H1 (cell line): ENCODE results near the gene KLF7. TPM values are rescaled to one million over a fixed set of nuclear protein-coding genes. Genes with fewer than 3 reads are reported as not detected.

Source experiments
- CTCF ChIA-PET: fragments of 300-600 bp; sonication (Branson Sonifier 250); formaldehyde crosslinking; loops from one replicate; lab custom pipeline; 2021; ENCODE audit not compliant: partially characterized antibody; lab: Charles Lee
- POLR2A ChIA-PET: fragments of 300-600 bp; sonication (Branson Sonifier 250); formaldehyde crosslinking; loops from one replicate; lab custom pipeline; 2021; ENCODE audit warnings: inconsistent platforms; ENCODE audit not compliant: partially characterized antibody; lab: Charles Lee
- DNase-seq, 2 experiments: peaks; one replicate each; pipeline versions ENCODE4 v3.0.0 to v3.0.0-alpha.2; 2010 to 2022; ENCODE audit warnings: low spot score in 2 of 2, low read depth in 1 of 2, mixed read lengths in 1 of 2
- FAIRE-seq: peaks from 2 replicates; lab custom pipeline; 2011; peaks lifted over from hg19 to GRCh38; lab: Jason Lieb, UNC
- H2AFZ ChIP-seq: 2 replicates; pipeline ENCODE4 v1.8.1; 2012; ENCODE audit warnings: low read length, inconsistent platforms
- H2AK5ac ChIP-seq: 2 replicates; pipeline ENCODE4 v1.6.1; 2013; ENCODE audit warnings: low read depth, low read length
- H2BK120ac ChIP-seq: replicated peaks from 2 replicates; pipeline ENCODE3; 2013; ENCODE audit warnings: low read depth, low read length, inconsistent platforms
- H2BK12ac ChIP-seq: 2 replicates; pipeline ENCODE4 v1.6.1; 2013; ENCODE audit warnings: low read depth, low read length
- H2BK15ac ChIP-seq: 2 replicates; pipeline ENCODE4 v1.6.1; 2013; ENCODE audit warnings: low read length
- H2BK20ac ChIP-seq: 2 replicates; pipeline ENCODE4 v1.6.1; 2013; ENCODE audit warnings: low read length
- H2BK5ac ChIP-seq: 2 replicates; pipeline ENCODE4 v1.6.1; 2013; ENCODE audit warnings: low read depth, low read length
- H3K14ac ChIP-seq: 2 replicates; pipeline ENCODE4 v1.6.1; 2013; ENCODE audit warnings: inconsistent platforms; ENCODE audit not compliant: insufficient read length
- H3K18ac ChIP-seq: 2 replicates; pipeline ENCODE4 v1.6.1; 2013; ENCODE audit warnings: low read length; ENCODE audit errors: extremely low read depth
- H3K23ac ChIP-seq: 2 replicates; pipeline ENCODE4 v1.6.1; 2013; ENCODE audit warnings: inconsistent platforms; ENCODE audit not compliant: insufficient read length
- H3K23me2 ChIP-seq: 2 replicates; pipeline ENCODE4 v1.6.1; 2013; ENCODE audit warnings: low read depth, low read length
- H3K27ac ChIP-seq: 2 replicates; pipeline ENCODE4 v1.6.1; 2011; ENCODE audit warnings: low read depth, low read length, inconsistent platforms
- H3K27me3 ChIP-seq, 4 experiments: replicated peaks in 1 of 4; 1 replicate in 1 of 4; 2 replicates in 3 of 4; pipeline versions ENCODE4 v1.6.1 to v1.8.1; 2011 to 2013; ENCODE audit warnings: low read length in 3 of 4, mild to moderate bottlenecking in 3 of 4, inconsistent platforms in 2 of 4, mixed read lengths in 2 of 4, moderate library complexity in 1 of 4; ENCODE audit not compliant: control insufficient read depth in 3 of 4, insufficient read depth in 3 of 4; ENCODE audit errors: extremely low read depth in 1 of 4
- H3K36me3 ChIP-seq, 4 experiments: 2 replicates each; pipeline versions ENCODE4 v1.6.1 to v1.8.1; 2011 to 2013; ENCODE audit warnings: mild to moderate bottlenecking in 4 of 4, low read length in 3 of 4, moderate library complexity in 2 of 4, control low read depth in 1 of 4, inconsistent platforms in 1 of 4; ENCODE audit not compliant: insufficient read depth in 4 of 4, control insufficient read depth in 2 of 4
- H3K4ac ChIP-seq: replicated peaks from 2 replicates; pipeline ENCODE3; 2013; ENCODE audit warnings: low read length, low read depth, mixed read lengths, inconsistent platforms; ENCODE audit not compliant: insufficient read length
- H3K4me1 ChIP-seq, 4 experiments: replicated peaks in 1 of 4; 1 replicate in 1 of 4; 2 replicates in 3 of 4; pipeline versions ENCODE4 v1.6.1 to v1.8.1; 2011 to 2013; ENCODE audit warnings: low read length in 3 of 4, inconsistent platforms in 2 of 4, mixed read lengths in 1 of 4; ENCODE audit not compliant: insufficient read depth in 4 of 4, control insufficient read depth in 3 of 4
- H3K4me2 ChIP-seq, 2 experiments: 2 replicates each; pipeline versions ENCODE4 v1.6.1 to v1.8.1; 2011 to 2013; ENCODE audit warnings: low read depth in 2 of 2, low read length in 2 of 2, control low read depth in 1 of 2, inconsistent platforms in 1 of 2, mild to moderate bottlenecking in 1 of 2; ENCODE audit not compliant: insufficient read depth in 1 of 2
- H3K4me3 ChIP-seq, 4 experiments: fragments of 200-600, 300-600 bp in 1 of 4; sonication (generic), shearing (Covaris generic), sonication (Bioruptor Twin) in 1 of 4; 2 replicates each; pipeline versions ENCODE4 v1.5.1 to v1.8.1; 2011 to 2016; ENCODE audit warnings: low read length in 4 of 4, low read depth in 3 of 4, control low read depth in 2 of 4, inconsistent platforms in 2 of 4, mild to moderate bottlenecking in 2 of 4, mixed read lengths in 1 of 4, moderate library complexity in 1 of 4; ENCODE audit not compliant: insufficient read depth in 2 of 4; ENCODE audit errors: extremely low read depth in 1 of 4
- H3K56ac ChIP-seq: replicated peaks from 2 replicates; pipeline ENCODE3; 2013; ENCODE audit warnings: low read depth, mild to moderate bottlenecking, mixed read lengths, low read length, inconsistent platforms; ENCODE audit not compliant: insufficient read length
- H3K79me1 ChIP-seq: 2 replicates; pipeline ENCODE4 v1.6.1; 2013; ENCODE audit warnings: low read depth, low read length, control low read depth
- H3K79me2 ChIP-seq, 2 experiments: 2 replicates each; pipeline versions ENCODE4 v1.6.1 to v1.8.1; 2012 to 2013; ENCODE audit warnings: low read length in 2 of 2, mild to moderate bottlenecking in 2 of 2, inconsistent platforms in 1 of 2; ENCODE audit not compliant: insufficient read depth in 2 of 2, control insufficient read depth in 1 of 2
- H3K9ac ChIP-seq, 4 experiments: replicated peaks in 1 of 4; 1 replicate in 1 of 4; 2 replicates in 3 of 4; pipeline versions ENCODE4 v1.6.1 to v1.8.1; 2011 to 2013; ENCODE audit warnings: low read depth in 3 of 4, low read length in 3 of 4, control low read depth in 2 of 4, mild to moderate bottlenecking in 2 of 4, moderate library complexity in 2 of 4, inconsistent platforms in 1 of 4; ENCODE audit errors: extremely low read depth in 1 of 4
- H3K9me3 ChIP-seq, 2 experiments: 2 replicates each; pipeline versions ENCODE4 v1.6.1 to v1.8.1; 2012 to 2013; ENCODE audit warnings: mild to moderate bottlenecking in 2 of 2, moderate library complexity in 2 of 2, control low read depth in 1 of 2, inconsistent platforms in 1 of 2, low read depth in 1 of 2, low read length in 1 of 2, mixed read lengths in 1 of 2; ENCODE audit not compliant: insufficient read depth in 2 of 2
- H4K20me1 ChIP-seq, 2 experiments: replicated peaks in 1 of 2; 2 replicates each; pipeline versions ENCODE3 to v1.8.1; 2011 to 2013; ENCODE audit warnings: inconsistent platforms in 2 of 2, low read length in 2 of 2, mild to moderate bottlenecking in 1 of 2; ENCODE audit not compliant: insufficient read depth in 2 of 2, control insufficient read depth in 1 of 2
- H4K5ac ChIP-seq: 2 replicates; pipeline ENCODE4 v1.6.1; 2013; ENCODE audit warnings: low read length, low read depth, mixed read lengths, inconsistent platforms; ENCODE audit not compliant: insufficient read length
- H4K8ac ChIP-seq: 2 replicates; pipeline ENCODE4 v1.8.0; 2013; ENCODE audit warnings: mild to moderate bottlenecking, moderate library complexity, low read length, inconsistent platforms; ENCODE audit not compliant: insufficient read depth; ENCODE audit errors: extremely low read depth
- H4K91ac ChIP-seq: replicated peaks from 2 replicates; pipeline ENCODE3; 2013; ENCODE audit warnings: low read length, mixed read lengths, inconsistent platforms; ENCODE audit not compliant: insufficient read length
- CTCF ChIP-seq, 3 experiments: IDR thresholded peaks; 1 replicate in 2 of 3; 2 replicates in 1 of 3; pipeline versions ENCODE4 v1.5.1 to v1.6.1; 2011; ENCODE audit warnings: low read length in 3 of 3, mild to moderate bottlenecking in 3 of 3, inconsistent platforms in 2 of 3, low read depth in 1 of 3, moderate library complexity in 1 of 3; ENCODE audit not compliant: insufficient read depth in 1 of 3; ENCODE audit errors: control extremely low read depth in 1 of 3
- KDM5A ChIP-seq: fragments of 200-600 bp; IDR thresholded peaks from 2 replicates; pipeline ENCODE4 v1.7.1; 2012; ENCODE audit warnings: mild to moderate bottlenecking, low read length, inconsistent platforms, mixed read lengths
- POLR2AphosphoS5 ChIP-seq: IDR thresholded peaks from 2 replicates; pipeline ENCODE4 v1.6.1; 2011; ENCODE audit warnings: low read depth, low read length
- RXRA ChIP-seq: IDR thresholded peaks from 2 replicates; pipeline ENCODE4 v1.6.1; 2011; ENCODE audit warnings: low read depth, mild to moderate bottlenecking, low read length, moderate library complexity; ENCODE audit not compliant: insufficient read depth
- TAF7 ChIP-seq: optimal IDR thresholded peaks from 2 replicates; pipeline ENCODE3; 2011; ENCODE audit warnings: low read depth, mild to moderate bottlenecking, inconsistent platforms, low read length, moderate library complexity, borderline replicate concordance
- YY1 ChIP-seq: IDR thresholded peaks from 2 replicates; pipeline ENCODE4 v1.6.1; 2011; ENCODE audit warnings: low read depth, mild to moderate bottlenecking, low read length
- WGBS, 2 experiments: shearing (Covaris generic) in 1 of 2; methylation state at CpG; one replicate each; pipeline versions ENCODE4 v1.1.6 to v1.1.7; 2013 to 2015; ENCODE audit warnings: low lambda C conversion rate in 2 of 2, mixed read lengths in 2 of 2, inconsistent platforms in 1 of 2, low coverage in 1 of 2, missing lambda C conversion rate in 1 of 2; ENCODE audit not compliant: insufficient replicate concordance in 2 of 2, insufficient coverage in 1 of 2, insufficient read length in 1 of 2; ENCODE audit errors: extremely low coverage in 1 of 2, missing lambda C conversion rate in 1 of 2; 5-methylcytosine and 5-hydroxymethylcytosine counted together
- polyA plus RNA-seq, 7 experiments: library from polyadenylated mRNA; depleted of rRNA in 3 of 7; stranded (reverse) in 5 of 7; unstranded in 2 of 7; fragments of >200 nt in 5 of 7; fragments of 200-250 nt in 2 of 7; gene quantifications; 1 replicate in 5 of 7; 2 replicates in 1 of 7; 4 replicates in 1 of 7; pipeline versions ENCODE4 v1.2.1 to v1.2.3, GENCODE V29; 2011 to 2013; ENCODE audit warnings: missing spikeins in 2 of 7, mixed read lengths in 2 of 7
- total RNA-seq: library from RNA; stranded (reverse); fragmentation: NEBNext Ultra II Directional; extraction: Animal tissue kit (Norgen Biotek cat#: 25700); gene quantifications from 2 replicates; pipeline ENCODE4 v1.2.1, GENCODE V29; 2021

The KLF7 gene
- total and polyA plus RNA-seq, 2 of the 8 experiments (the other 6 are each of a cell fraction or from before 2014, with no cell fraction given) = 9.6 to 23.3 TPM

DNA sequence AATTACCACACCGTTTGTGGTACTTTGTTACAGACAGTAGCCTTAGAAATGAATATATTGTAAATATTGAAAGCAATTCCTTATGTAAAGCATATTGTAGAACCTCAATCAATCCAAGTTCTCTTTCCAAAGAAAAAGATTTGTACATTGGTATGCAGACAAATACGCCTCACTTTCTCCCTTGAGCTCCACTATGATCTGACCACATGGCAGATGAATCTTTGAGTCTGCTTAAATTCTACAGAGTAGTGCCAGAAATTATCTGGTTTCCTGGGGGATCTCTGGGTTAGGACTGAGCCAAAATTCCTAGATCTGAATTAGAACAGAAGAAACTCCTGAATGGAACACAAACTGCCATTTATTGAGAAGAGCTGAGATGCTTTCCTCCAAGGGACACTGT, 127.4 kb downstream of the KLF7 start:
- no peaks in the 10 kb centered on the region; a peak in 1 of 8 replicates for H3K36me3 ChIP-seq
- no peak overlapping the region for H3K27ac ChIP-seq
- POLR2A ChIA-PET = interaction anchor here (0.8 to 1.4 kb wide), 3 partner anchors 23 to 237 kb away, joined by 3 to 5 read pairs (median 3); no protein-coding TSS in a partner anchor
- DNase-seq = no peak
- CTCF ChIA-PET = interaction anchor here (1.1 kb wide), 1 partner anchor 48 kb away, joined by 4 read pairs; no protein-coding TSS in a partner anchor
- 86% methylated on average over 2 of the region's 2 CpGs; no CpG with 5 or more reads in 1 of the 2 experiments for WGBS, 2 experiments
- FAIRE-seq = no peak
- no peak overlapping the region; a peak in 1 of 8 replicates for H3K4me3 ChIP-seq
- TF ChIP-seq KDM5A = no peak
- TF ChIP-seq CTCF (IDR thresholded peaks at IDR 0.05; ENCODE audit: control extremely low read depth in 1 of 3, insufficient read depth in 1 of 3, low read depth in 1 of 3, low read length in 3 of 3) = no peak
- TF ChIP-seq POLR2AphosphoS5 = no peak
- no peak for TF ChIP-seq TAF7
- TF ChIP-seq RXRA = no peak
- no peak for TF ChIP-seq YY1
- H2AK5ac ChIP-seq = no peak overlapping the region; the same call in 1 of the 2 replicates
- no peak overlapping the region for H3K23ac ChIP-seq
- no peak overlapping the region for H2AFZ ChIP-seq
- no peaks in the 10 kb centered on the region for H4K20me1 ChIP-seq
- no peak overlapping the region for H3K4ac ChIP-seq
- no peak overlapping the region for H2BK20ac ChIP-seq
- no peak overlapping the region for H2BK120ac ChIP-seq
- no peaks in the 10 kb centered on the region for H3K23me2 ChIP-seq
- no peak overlapping the region for H4K8ac ChIP-seq
- H3K79me2 ChIP-seq = no peaks in the 10 kb centered on the region
- no peak overlapping the region for H3K14ac ChIP-seq
- H2BK5ac ChIP-seq = peak overlapping the region; percentile 16; the same call in 1 of the 2 replicates
- H2BK12ac ChIP-seq = no peak overlapping the region; the same call in 1 of the 2 replicates
- H3K9me3 ChIP-seq = peaks cover 0 to 3% of the 10 kb centered on the region in 2 experiments; a peak in 3 of 4 replicates
- H4K5ac ChIP-seq = no peak overlapping the region
- no peak overlapping the region; the same call in 1 of the 2 replicates for H3K18ac ChIP-seq
- H3K9ac ChIP-seq = no peak overlapping the region
- H3K4me1 ChIP-seq = peaks cover 4 to 20% (median 8%) of the 10 kb centered on the region in 4 experiments; a peak in 5 of 7 replicates
- no peak overlapping the region for H2BK15ac ChIP-seq
- no peak overlapping the region for H3K4me2 ChIP-seq
- no peak overlapping the region for H3K56ac ChIP-seq
- no peaks in the 10 kb centered on the region for H3K27me3 ChIP-seq
- no peaks in the 10 kb centered on the region for H3K79me1 ChIP-seq
- H4K91ac ChIP-seq = no peak overlapping the region
